Ishikawa (cell line): ENCODE data around the gene MED15.

Experiments
- CREB1 ChIP-seq: IDR thresholded peaks from 2 replicates; pipeline ENCODE4 v1.6.1; 2012; ENCODE audit warnings: low read depth
- EP300 ChIP-seq: IDR thresholded peaks from 2 replicates; pipeline ENCODE4 v1.6.1; 2012; ENCODE audit warnings: borderline replicate concordance
- FOXM1 ChIP-seq: IDR thresholded peaks from 2 replicates; pipeline ENCODE4 v1.6.1; 2012; ENCODE audit warnings: low read depth, borderline replicate concordance
- RAD21 ChIP-seq: IDR thresholded peaks from 2 replicates; pipeline ENCODE4 v1.6.1; 2012; ENCODE audit warnings: low read depth
- TAF1 ChIP-seq: IDR thresholded peaks from 2 replicates; pipeline ENCODE4 v1.6.1; 2012; ENCODE audit warnings: low read depth, mild to moderate bottlenecking
- TCF12 ChIP-seq: IDR thresholded peaks from 2 replicates; pipeline ENCODE4 v1.6.1; 2012; ENCODE audit warnings: low read depth
- TEAD4 ChIP-seq: IDR thresholded peaks from 2 replicates; pipeline ENCODE4 v1.6.1; 2012
- YY1 ChIP-seq: IDR thresholded peaks from 2 replicates; pipeline ENCODE4 v1.6.1; 2012; ENCODE audit warnings: low read depth
- ZBTB7A ChIP-seq: IDR thresholded peaks from 2 replicates; pipeline ENCODE4 v1.6.1; 2012; ENCODE audit warnings: low read depth
- TF ChIP-seq, protein P1 (sequence below): IDR thresholded peaks from 2 replicates; pipeline ENCODE4 v1.6.1; 2012
- TF ChIP-seq, protein P2 (sequence below): IDR thresholded peaks from 2 replicates; pipeline ENCODE4 v1.6.1; 2012
- TF ChIP-seq, protein P3 (sequence below): IDR thresholded peaks from 2 replicates; pipeline ENCODE4 v1.6.1; 2012; ENCODE audit warnings: low read depth, mild to moderate bottlenecking

DNA sequence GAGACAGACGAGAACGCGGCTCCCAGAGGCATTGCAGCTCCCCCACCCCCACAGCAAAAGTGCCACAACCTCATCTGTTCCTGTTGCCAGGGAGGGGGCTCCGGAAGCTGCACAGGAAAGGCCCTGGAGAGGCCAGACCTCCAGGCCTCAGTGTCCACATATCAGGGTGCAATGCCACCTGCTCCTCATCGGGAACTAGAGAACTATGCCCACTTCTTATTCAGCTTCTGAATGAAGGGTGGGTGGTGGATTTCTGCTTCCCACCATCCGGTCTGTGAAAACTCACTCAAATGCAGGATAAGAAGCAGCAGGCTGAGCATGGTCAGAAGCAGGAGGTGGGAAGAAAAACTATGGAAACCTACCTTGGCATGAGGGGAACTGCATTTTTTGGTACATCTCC lies 105.9 kb downstream of the MED15 start:
- TF ChIP-seq RAD21 (no peak), FOXM1 (no peak), TCF12 (no peak), TAF1 (no peak), EP300 (no peak), ZBTB7A (no peak), YY1 (no peak), TEAD4 (no peak), CREB1 (no peak)
- TF ChIP-seq, protein P1, sequence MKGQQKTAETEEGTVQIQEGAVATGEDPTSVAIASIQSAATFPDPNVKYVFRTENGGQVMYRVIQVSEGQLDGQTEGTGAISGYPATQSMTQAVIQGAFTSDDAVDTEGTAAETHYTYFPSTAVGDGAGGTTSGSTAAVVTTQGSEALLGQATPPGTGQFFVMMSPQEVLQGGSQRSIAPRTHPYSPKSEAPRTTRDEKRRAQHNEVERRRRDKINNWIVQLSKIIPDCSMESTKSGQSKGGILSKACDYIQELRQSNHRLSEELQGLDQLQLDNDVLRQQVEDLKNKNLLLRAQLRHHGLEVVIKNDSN = no peak
- TF ChIP-seq, protein P2, sequence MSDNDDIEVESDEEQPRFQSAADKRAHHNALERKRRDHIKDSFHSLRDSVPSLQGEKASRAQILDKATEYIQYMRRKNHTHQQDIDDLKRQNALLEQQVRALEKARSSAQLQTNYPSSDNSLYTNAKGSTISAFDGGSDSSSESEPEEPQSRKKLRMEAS = no peak
- TF ChIP-seq, protein P3, sequence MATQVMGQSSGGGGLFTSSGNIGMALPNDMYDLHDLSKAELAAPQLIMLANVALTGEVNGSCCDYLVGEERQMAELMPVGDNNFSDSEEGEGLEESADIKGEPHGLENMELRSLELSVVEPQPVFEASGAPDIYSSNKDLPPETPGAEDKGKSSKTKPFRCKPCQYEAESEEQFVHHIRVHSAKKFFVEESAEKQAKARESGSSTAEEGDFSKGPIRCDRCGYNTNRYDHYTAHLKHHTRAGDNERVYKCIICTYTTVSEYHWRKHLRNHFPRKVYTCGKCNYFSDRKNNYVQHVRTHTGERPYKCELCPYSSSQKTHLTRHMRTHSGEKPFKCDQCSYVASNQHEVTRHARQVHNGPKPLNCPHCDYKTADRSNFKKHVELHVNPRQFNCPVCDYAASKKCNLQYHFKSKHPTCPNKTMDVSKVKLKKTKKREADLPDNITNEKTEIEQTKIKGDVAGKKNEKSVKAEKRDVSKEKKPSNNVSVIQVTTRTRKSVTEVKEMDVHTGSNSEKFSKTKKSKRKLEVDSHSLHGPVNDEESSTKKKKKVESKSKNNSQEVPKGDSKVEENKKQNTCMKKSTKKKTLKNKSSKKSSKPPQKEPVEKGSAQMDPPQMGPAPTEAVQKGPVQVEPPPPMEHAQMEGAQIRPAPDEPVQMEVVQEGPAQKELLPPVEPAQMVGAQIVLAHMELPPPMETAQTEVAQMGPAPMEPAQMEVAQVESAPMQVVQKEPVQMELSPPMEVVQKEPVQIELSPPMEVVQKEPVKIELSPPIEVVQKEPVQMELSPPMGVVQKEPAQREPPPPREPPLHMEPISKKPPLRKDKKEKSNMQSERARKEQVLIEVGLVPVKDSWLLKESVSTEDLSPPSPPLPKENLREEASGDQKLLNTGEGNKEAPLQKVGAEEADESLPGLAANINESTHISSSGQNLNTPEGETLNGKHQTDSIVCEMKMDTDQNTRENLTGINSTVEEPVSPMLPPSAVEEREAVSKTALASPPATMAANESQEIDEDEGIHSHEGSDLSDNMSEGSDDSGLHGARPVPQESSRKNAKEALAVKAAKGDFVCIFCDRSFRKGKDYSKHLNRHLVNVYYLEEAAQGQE = no peak
